COLO829 (cell line): ENCODE data around the gene CSTB.

Source experiments
- DNase-seq: peaks from one replicate; pipeline ENCODE4 v3.0.0; 2012; ENCODE audit warnings: low spot score

CSTB gene

DNA sequence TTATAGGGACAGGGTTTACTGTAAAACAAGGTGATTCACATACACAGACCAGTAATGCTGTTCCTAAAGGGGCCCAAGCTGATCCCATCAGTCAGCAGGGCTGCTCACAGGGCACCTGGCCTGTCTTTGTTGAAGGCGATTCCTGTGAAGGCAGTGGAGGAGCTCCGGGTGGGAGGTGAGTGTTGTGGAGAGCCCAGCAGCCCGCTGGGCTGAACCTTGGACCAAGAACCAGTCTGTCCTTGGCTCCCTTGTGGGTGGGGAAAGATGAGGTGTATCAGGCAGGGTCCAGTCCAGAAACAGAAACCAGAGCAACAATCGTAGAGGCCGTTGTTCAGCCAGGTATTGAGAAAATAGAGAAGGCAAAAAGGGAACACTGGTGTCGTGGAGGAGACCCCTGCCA is 44.6 kb downstream of the CSTB start:
- no peak for DNase-seq

DNA sequence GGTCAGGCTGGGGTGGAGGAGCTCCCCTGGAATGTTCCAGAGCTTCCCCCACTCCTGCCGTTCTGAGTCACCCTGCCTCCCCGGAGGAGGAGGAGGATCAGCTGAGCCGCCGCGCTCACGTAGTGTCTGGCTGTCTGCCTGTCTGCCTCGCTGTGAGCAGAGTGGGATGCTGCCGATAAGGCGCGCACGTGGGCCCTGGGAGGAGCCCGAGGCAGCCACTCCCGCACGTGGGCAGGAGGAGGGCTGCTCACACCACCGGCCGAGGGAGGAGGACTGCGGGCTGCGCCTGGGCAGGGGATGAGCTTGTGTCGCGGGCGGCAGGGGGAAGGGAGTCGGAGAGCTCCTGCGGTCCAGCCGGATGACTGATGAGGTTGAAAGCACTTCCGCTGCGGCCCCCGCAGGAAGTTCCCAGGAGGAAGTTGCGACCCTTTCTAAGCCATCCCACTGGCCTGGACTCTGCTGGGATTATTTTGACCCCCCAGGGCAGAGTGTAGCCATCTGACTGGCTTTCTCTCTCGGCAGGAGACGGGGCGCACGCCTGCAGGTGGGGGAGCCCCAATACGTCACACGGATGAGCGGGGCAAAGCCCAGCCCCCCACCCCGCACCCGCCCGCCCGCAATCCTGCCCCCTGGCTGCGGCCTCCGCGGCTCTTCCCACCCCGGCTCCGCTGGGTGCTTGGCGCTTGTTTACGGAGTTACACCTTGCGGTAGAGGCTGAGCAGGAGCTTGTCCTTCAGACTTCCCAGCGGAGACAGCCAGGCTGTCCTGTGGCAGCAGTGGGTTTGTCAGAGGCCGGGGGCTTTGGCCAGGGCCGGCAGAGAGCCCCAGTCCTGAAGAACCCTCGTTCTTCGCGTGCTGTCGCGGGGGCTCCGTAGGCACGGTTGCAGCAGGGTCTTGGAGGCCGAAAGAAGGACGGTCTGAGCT is 47.4 kb downstream of the CSTB start:
- DNase-seq, result peak; percentile 90

DNA sequence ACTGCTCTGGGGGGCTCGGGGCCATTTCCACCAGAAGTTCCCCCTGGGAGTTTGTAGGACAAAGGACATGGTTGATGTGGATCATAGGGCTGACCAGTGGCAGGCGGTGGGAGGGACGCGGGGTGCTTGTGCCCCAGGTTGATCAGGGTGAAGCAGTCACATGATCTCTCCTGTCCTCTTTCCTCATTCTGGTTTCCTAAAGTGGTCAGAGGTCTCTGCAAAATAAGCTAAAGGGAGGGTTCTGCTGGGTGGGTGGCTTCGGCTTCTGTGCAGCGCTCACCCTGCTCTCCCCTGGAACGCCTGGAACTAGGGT is 48.0 kb downstream of the CSTB start:
- DNase-seq, result no peak

DNA sequence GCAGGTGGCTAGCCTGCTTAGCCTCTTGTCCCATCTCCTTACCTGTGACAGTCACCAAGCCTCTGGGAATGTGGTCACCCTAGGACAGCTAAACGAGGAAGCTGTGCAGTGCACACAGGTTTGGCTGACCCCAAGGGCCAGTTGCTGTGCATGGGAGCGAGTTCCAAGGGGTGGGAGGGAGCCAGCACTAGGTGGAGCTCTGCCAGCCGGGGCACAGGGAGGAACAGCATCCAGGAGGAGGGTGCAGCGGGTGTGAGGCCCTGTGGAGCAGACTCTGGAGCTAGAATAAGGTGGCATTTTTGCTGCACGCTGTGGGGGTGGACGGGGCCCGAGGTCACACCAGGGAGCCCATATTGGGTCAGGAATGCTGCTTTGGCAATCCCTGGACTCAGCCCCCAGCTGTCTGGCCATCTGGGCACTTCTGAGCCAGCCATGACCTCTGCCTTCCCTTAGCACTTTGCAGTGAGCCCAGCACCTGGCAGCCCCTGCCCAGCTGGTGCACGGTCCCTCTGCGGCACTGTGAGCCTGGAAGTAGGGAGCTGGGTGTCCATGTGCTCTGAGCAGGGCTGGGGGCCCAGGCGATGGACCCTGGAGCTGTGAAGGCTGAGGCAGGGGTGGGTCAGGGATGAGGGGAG is 48.5 kb downstream of the CSTB start:
- no peak for DNase-seq

DNA sequence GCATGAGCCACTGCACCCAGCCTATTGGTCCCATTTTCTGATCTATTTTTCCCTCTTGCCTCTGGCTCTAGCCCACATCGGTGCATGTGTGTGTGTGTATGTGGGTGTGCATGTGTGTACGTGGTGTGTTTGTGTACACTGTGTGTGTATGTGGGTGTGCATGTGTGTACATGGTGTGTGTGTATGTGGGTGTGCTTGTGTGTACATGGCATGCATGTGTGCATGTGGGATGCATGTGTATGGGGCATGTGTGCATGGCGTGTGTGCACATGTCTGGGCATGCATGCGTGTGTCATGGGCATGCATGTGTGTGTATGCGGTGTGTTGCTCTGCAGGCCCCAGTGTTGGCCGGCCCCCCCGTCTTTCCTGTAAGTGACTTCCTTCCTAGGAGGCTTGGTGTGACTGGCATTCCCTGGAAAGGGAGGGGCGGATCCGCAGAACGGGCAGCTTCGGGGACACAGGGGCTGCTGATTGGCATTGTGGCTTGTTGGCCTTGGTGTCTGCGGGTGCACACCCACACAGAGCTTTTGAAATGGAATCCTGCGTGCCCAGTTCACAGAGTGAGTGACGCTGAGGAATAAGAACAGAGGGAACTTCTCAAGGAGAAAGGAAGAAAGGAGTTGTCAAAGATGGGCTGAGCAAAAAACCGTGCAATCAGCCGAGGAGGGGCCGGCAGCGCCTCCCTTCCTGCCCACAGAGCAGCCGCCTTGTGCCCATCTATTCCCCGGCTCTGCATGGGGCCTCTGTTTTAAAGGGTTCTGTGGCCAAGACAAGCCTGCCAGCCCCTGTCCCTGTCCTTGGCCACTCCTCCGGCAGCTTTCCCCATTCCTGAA is 49.2 kb downstream of the CSTB start:
- DNase-seq, result no peak
